Esophagus squamous epithelium (tissue), 4 donors: ENCODE results near the gene PKDCC.

Source experiments
- CTCF ChIP-seq, 6 experiments: fragments of 450-650 bp in 4 of 6; fragments of 200-600 bp in 2 of 6; sonication (generic) in 2 of 6; IDR thresholded peaks; one replicate each; pipeline ENCODE4 v1.5.1; 2016 to 2019; ENCODE audit warnings: antibody characterized with exemption in 6 of 6, mild to moderate bottlenecking in 4 of 6, moderate library complexity in 4 of 6
- POLR2A ChIP-seq, 4 donors: fragments of 450-650 bp; IDR thresholded peaks; one replicate each; pipeline ENCODE4 v1.6.1; 2017; ENCODE audit warnings: antibody characterized with exemption in 4 of 4, mild to moderate bottlenecking in 4 of 4, moderate library complexity in 3 of 4

DNA sequence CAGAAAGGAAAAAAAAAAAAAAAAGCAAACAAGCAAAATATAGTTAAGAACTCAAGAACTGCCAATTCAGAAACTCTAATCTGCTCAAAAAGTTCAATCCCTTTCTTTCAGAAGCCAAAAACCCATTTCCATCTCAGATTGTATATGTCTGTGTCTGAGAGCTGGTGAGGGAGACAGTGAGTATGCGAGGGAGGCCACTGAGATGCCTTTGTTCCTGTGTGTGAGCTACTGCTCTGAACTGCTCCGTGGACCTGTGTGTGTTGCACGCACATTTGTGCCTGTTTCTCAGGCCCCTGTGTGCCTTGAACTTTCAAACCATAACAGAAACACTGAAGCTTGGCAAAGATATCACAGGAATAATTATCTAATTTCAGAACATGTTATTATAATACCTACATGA is 2.5 kb upstream of the PKDCC start:
- TF ChIP-seq POLR2A (IDR thresholded peaks at IDR 0.05) (no peak), CTCF (IDR thresholded peaks at IDR 0.05) (no peak)
